GM08714 (cell line): Measurements from ENCODE around the gene ANKRD13A.
"Not testable (repeated sequence)": the region's sequence is repeated elsewhere in the genome, so short reads cannot be mapped to it uniquely, and the experiment has no call there.

Source experiments
- H3K4me3 ChIP-seq: fragments of 200-500 bp; sonication (Bioruptor generic); 2 replicates; pipeline ENCODE4 v1.5.1; 2014; ENCODE audit warnings: mild to moderate bottlenecking, low read length, inconsistent platforms
- ZNF274 ChIP-seq: IDR thresholded peaks from 2 replicates; pipeline ENCODE4 v1.6.1; 2012; ENCODE audit warnings: mild to moderate bottlenecking, low read depth, low read length

The ANKRD13A gene

GRCh38 chr12:109966546-109966945 lies 32.7 kb upstream of the ANKRD13A start:
- no peak overlapping the region for H3K4me3 ChIP-seq
- no peak for TF ChIP-seq ZNF274

GRCh38 chr12:109967383-109968031 lies 31.7 kb upstream of the ANKRD13A start:
- TF ChIP-seq ZNF274: no peak
- H3K4me3 ChIP-seq: no peak overlapping the region

- no peak for TF ChIP-seq ZNF274
- no peak overlapping the region for H3K4me3 ChIP-seq
Measured at GRCh38 chr12:109968032-109968420, 31.2 kb upstream of the ANKRD13A start.

- no peak for TF ChIP-seq ZNF274
- no peak overlapping the region for H3K4me3 ChIP-seq
Measured at GRCh38 chr12:109968801-109969200, 30.4 kb upstream of the ANKRD13A start.

- H3K4me3 ChIP-seq: no peak overlapping the region; the same call in 1 of the 2 replicates
Measured at GRCh38 chr12:109972821-109973220, 26.4 kb upstream of the ANKRD13A start.

GRCh38 chr12:109981311-109981710 lies 17.9 kb upstream of the ANKRD13A start:
- no peak for TF ChIP-seq ZNF274
- no peak overlapping the region for H3K4me3 ChIP-seq

More at GRCh38 chr12:109972821-109973220, 26.4 kb upstream of the ANKRD13A start:
- TF ChIP-seq ZNF274: no peak

- TF ChIP-seq ZNF274: no peak
- no peak overlapping the region for H3K4me3 ChIP-seq
Measured at GRCh38 chr12:109982210-109982609, 17.0 kb upstream of the ANKRD13A start.

- H3K4me3 ChIP-seq: no peak overlapping the region
- TF ChIP-seq ZNF274: no peak
Measured at GRCh38 chr12:109983432-109984142, 15.6 kb upstream of the ANKRD13A start.

GRCh38 chr12:109986236-109986635 lies 13.0 kb upstream of the ANKRD13A start:
- not testable (repeated sequence) for H3K4me3 ChIP-seq

- no peak for TF ChIP-seq ZNF274
- H3K4me3 ChIP-seq: no peak overlapping the region
Measured at GRCh38 chr12:109987615-109988014, 11.6 kb upstream of the ANKRD13A start.

GRCh38 chr12:109988274-109988673 lies 11.0 kb upstream of the ANKRD13A start:
- TF ChIP-seq ZNF274: no peak
- no peak overlapping the region for H3K4me3 ChIP-seq

- TF ChIP-seq ZNF274: no peak
- no peak overlapping the region for H3K4me3 ChIP-seq
Measured at GRCh38 chr12:109988903-109989302, 10.3 kb upstream of the ANKRD13A start.

GRCh38 chr12:109989380-109989779 lies 9.8 kb upstream of the ANKRD13A start:
- TF ChIP-seq ZNF274: no peak
- H3K4me3 ChIP-seq: no peak overlapping the region

GRCh38 chr12:109991586-109991985 lies 7.6 kb upstream of the ANKRD13A start:
- TF ChIP-seq ZNF274: no peak
- H3K4me3 ChIP-seq: no peak overlapping the region

- no peak for TF ChIP-seq ZNF274
- no peak overlapping the region for H3K4me3 ChIP-seq
Measured at GRCh38 chr12:109993091-109993490, 6.1 kb upstream of the ANKRD13A start.

GRCh38 chr12:109994401-109995175 lies 4.6 kb upstream of the ANKRD13A start:
- peak overlapping the region; percentile 84 for H3K4me3 ChIP-seq
- TF ChIP-seq ZNF274: no peak
